Hepatocyte (in vitro differentiated cells): ENCODE measurements around the gene URAD. TPM values are rescaled to one million over a fixed set of nuclear protein-coding genes. Genes with fewer than 3 reads are reported as not detected.
"Not testable (repeated sequence)": the region's sequence is repeated elsewhere in the genome, so short reads cannot be mapped to it uniquely, and the experiment has no call there.

Experiments used
- DNase-seq: peaks from one replicate; pipeline ENCODE4 v3.0.0-alpha.2; 2016; ENCODE audit warnings: low spot score
- H2AFZ ChIP-seq: fragments of 200-600 bp; sonication (generic); 2 replicates; pipeline ENCODE4 v1.6.0; 2016; ENCODE audit warnings: antibody characterized with exemption, mild to moderate bottlenecking
- H3K27ac ChIP-seq: fragments of 200-600 bp; sonication (generic); 2 replicates; pipeline ENCODE4 v1.5.1; 2016; ENCODE audit warnings: mild to moderate bottlenecking
- H3K27me3 ChIP-seq: fragments of 200-600 bp; sonication (generic); 2 replicates; pipeline ENCODE4 v1.6.1; 2016
- H3K36me3 ChIP-seq: fragments of 200-600 bp; sonication (generic); replicated peaks from 2 replicates; pipeline ENCODE4 v1.5.1; 2016; ENCODE audit warnings: low read depth; ENCODE audit not compliant: insufficient read depth
- H3K4me1 ChIP-seq: fragments of 200-600 bp; sonication (generic); 2 replicates; pipeline ENCODE4 v1.5.1; 2016; ENCODE audit warnings: mild to moderate bottlenecking, moderate library complexity; ENCODE audit not compliant: insufficient read depth
- H3K4me2 ChIP-seq: fragments of 200-600 bp; sonication (generic); 2 replicates; pipeline ENCODE4 v1.6.0; 2016
- H3K4me3 ChIP-seq: fragments of 200-600 bp; sonication (generic); 2 replicates; pipeline ENCODE4 v1.5.1; 2016; ENCODE audit warnings: mild to moderate bottlenecking
- H3K79me2 ChIP-seq: fragments of 200-600 bp; sonication (generic); 2 replicates; pipeline ENCODE4 v1.6.0; 2017; ENCODE audit warnings: mild to moderate bottlenecking
- H3K9me2 ChIP-seq: fragments of 200-600 bp; sonication (generic); replicated peaks from 2 replicates; pipeline ENCODE4 v1.6.0; 2017; ENCODE audit warnings: mild to moderate bottlenecking; ENCODE audit not compliant: insufficient read depth
- H3K9me3 ChIP-seq: fragments of 200-600 bp; sonication (generic); 2 replicates; pipeline ENCODE4 v1.5.1; 2016; ENCODE audit warnings: low read depth, mild to moderate bottlenecking
- H4K20me1 ChIP-seq: fragments of 200-600 bp; sonication (generic); 2 replicates; pipeline ENCODE4 v1.6.0; 2016; ENCODE audit warnings: mild to moderate bottlenecking; ENCODE audit not compliant: insufficient read depth, poor library complexity, severe bottlenecking
- CTCF ChIP-seq: fragments of 200-600 bp; sonication (generic); IDR thresholded peaks from 2 replicates; pipeline ENCODE4 v1.5.1; 2016; ENCODE audit warnings: antibody characterized with exemption, mild to moderate bottlenecking; ENCODE audit not compliant: poor library complexity
- EZH2 ChIP-seq: fragments of 200-600 bp; sonication (generic); IDR thresholded peaks from 2 replicates; pipeline ENCODE4 v1.6.1; 2016; ENCODE audit warnings: antibody characterized with exemption, mild to moderate bottlenecking, borderline replicate concordance
- EZH2phosphoT487 ChIP-seq: fragments of 200-600 bp; sonication (generic); IDR thresholded peaks from one replicate; pipeline ENCODE4 v1.6.1; 2018; ENCODE audit warnings: antibody characterized with exemption, mild to moderate bottlenecking, low read depth, moderate library complexity; ENCODE audit not compliant: unreplicated experiment, severe bottlenecking
- WGBS: methylation state at CpG from one replicate; pipeline ENCODE4 v1.1.6; 2016; ENCODE audit warnings: low lambda C conversion rate; ENCODE audit errors: missing lambda C conversion rate; 5-methylcytosine and 5-hydroxymethylcytosine counted together
- polyA plus RNA-seq: library from polyadenylated mRNA; unstranded; fragments of >200 nt; fragmentation: Nextera tagmentation; extraction: Ambion mirVana; gene quantifications from 2 replicates; pipeline ENCODE4 v1.2.1, GENCODE V29; 2016
- total RNA-seq: library from RNA; depleted of rRNA; stranded (reverse); fragments of >200 nt; gene quantifications from 2 replicates; pipeline ENCODE4 v1.2.3, GENCODE V29; 2014

URAD gene
- total and polyA plus RNA-seq, 2 experiments from 2014 or later = 18.2 to 35.7 TPM

- TF ChIP-seq CTCF = no peak
- TF ChIP-seq EZH2 = no peak
- TF ChIP-seq EZH2phosphoT487 = no peak
- WGBS = 93% methylated on average over 8 of the region's 8 CpGs
- peak overlapping the region; percentile 62 for H3K27ac ChIP-seq
Observed at GRCh38 chr13:28033894-28034655, 45.6 kb upstream of the URAD start.

GRCh38 chr13:28032438-28032837 is 43.9 kb upstream of the URAD start:
- 100% methylated on average over 1 of the region's 1 CpG for WGBS
- H4K20me1 ChIP-seq, H3K36me3 ChIP-seq, H3K27me3 ChIP-seq, H3K9me3 ChIP-seq, H3K27ac ChIP-seq, H3K4me2 ChIP-seq, H3K4me3 ChIP-seq, H2AFZ ChIP-seq, H3K79me2 ChIP-seq, DNase-seq, H3K9me2 ChIP-seq, H3K4me1 ChIP-seq: not testable (repeated sequence)

More at GRCh38 chr13:28033894-28034655, 45.6 kb upstream of the URAD start:
- Histone ChIP-seq H3K4me3 (no peak overlapping the region), H3K4me2 (no peak overlapping the region), H3K36me3 (no peaks in the 10 kb centered on the region), H3K9me3 (no peaks in the 10 kb centered on the region), H3K9me2 (no peaks in the 10 kb centered on the region), H3K27me3 (no peaks in the 10 kb centered on the region), H3K4me1 (peaks cover 4% of the 10 kb centered on the region), H2AFZ (no peak overlapping the region), H3K79me2 (no peaks in the 10 kb centered on the region), H4K20me1 (no peaks in the 10 kb centered on the region)
- DNase-seq = no peak

GRCh38 chr13:28031896-28032288 is 43.4 kb upstream of the URAD start:
- Histone ChIP-seq H3K79me2 (no peaks in the 10 kb centered on the region), H3K4me2 (no peak overlapping the region), H3K27ac (no peak overlapping the region), H3K4me1 (peaks cover 4% of the 10 kb centered on the region), H4K20me1 (no peaks in the 10 kb centered on the region), H3K36me3 (no peaks in the 10 kb centered on the region), H3K9me2 (no peaks in the 10 kb centered on the region), H3K27me3 (no peaks in the 10 kb centered on the region), H3K4me3 (no peak overlapping the region), H3K9me3 (no peaks in the 10 kb centered on the region), H2AFZ (no peak overlapping the region)
- 73% methylated on average over 5 of the region's 5 CpGs for WGBS
- DNase-seq = no peak
- TF ChIP-seq EZH2phosphoT487 = no peak
- TF ChIP-seq EZH2 = no peak
- no peak for TF ChIP-seq CTCF

GRCh38 chr13:28031220-28031895 is 42.9 kb upstream of the URAD start:
- Histone ChIP-seq H3K27me3 (no peaks in the 10 kb centered on the region), H3K36me3 (no peaks in the 10 kb centered on the region), H2AFZ (no peak overlapping the region), H3K27ac (no peak overlapping the region), H3K79me2 (no peaks in the 10 kb centered on the region), H3K4me3 (no peak overlapping the region), H3K4me2 (no peak overlapping the region), H3K9me2 (no peaks in the 10 kb centered on the region), H3K4me1 (peaks cover 4% of the 10 kb centered on the region), H3K9me3 (no peaks in the 10 kb centered on the region), H4K20me1 (no peaks in the 10 kb centered on the region)
- TF ChIP-seq CTCF (no peak), EZH2phosphoT487 (no peak), EZH2 (no peak)
- no peak for DNase-seq
- WGBS = 98% methylated on average over 10 of the region's 10 CpGs
